Effector memory CD4-positive, alpha-beta T cell (primary cell): ENCODE measurements around the gene CACNA1C.

Experiments
- DNase-seq, 3 donors: peaks; one replicate each; pipeline ENCODE4 v3.0.0-alpha.2; 2020
- H3K27ac ChIP-seq: 2 replicates; pipeline ENCODE4 v1.7.0; 2013; ENCODE audit warnings: mild to moderate bottlenecking, low read length, moderate library complexity; ENCODE audit not compliant: insufficient read depth, poor library complexity, severe bottlenecking
- H3K27me3 ChIP-seq: replicated peaks from 2 replicates; pipeline ENCODE4 v1.7.0; 2013; ENCODE audit warnings: mild to moderate bottlenecking, low read length; ENCODE audit not compliant: insufficient read depth, control insufficient read depth, poor library complexity, severe bottlenecking
- H3K36me3 ChIP-seq: 2 replicates; pipeline ENCODE4 v1.7.0; 2013; ENCODE audit warnings: mild to moderate bottlenecking, low read length, moderate library complexity; ENCODE audit not compliant: control insufficient read depth, insufficient read depth
- H3K4me1 ChIP-seq: 2 replicates; pipeline ENCODE4 v1.7.0; 2013; ENCODE audit warnings: low read length, mild to moderate bottlenecking; ENCODE audit not compliant: control insufficient read depth, insufficient read depth, poor library complexity, severe bottlenecking
- H3K4me3 ChIP-seq: 2 replicates; pipeline ENCODE4 v1.7.0; 2013; ENCODE audit warnings: low read length, low read depth, mild to moderate bottlenecking; ENCODE audit not compliant: insufficient read depth, poor library complexity, severe bottlenecking
- H3K9me3 ChIP-seq: 2 replicates; pipeline ENCODE4 v1.7.0; 2013; ENCODE audit warnings: mild to moderate bottlenecking, low read length, moderate library complexity; ENCODE audit not compliant: control insufficient read depth

The CACNA1C gene

DNA sequence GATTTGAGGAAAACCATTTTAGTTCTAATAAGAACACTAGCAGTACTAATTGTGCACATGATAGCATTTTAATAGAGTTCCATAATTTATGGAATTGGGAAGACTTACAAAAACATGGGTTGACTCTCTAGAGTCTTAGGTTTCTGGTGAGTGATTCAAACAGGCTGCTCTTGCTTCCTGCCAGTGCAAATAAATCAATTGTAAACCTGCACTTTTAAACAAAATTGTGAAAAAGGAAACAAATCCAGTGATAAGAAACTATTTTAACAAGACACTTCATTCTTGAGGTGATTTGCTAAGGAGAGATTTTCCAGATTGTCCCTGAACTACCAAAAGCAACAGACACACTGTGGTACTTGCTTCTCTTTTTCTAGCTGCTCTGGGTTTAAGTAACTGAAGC, 112.2 kb downstream of the CACNA1C start:
- H3K9me3 ChIP-seq = peaks cover 15% of the 10 kb centered on the region
- H3K27ac ChIP-seq = no peak overlapping the region
- H3K27me3 ChIP-seq = no peaks in the 10 kb centered on the region
- no peak for DNase-seq
- no peaks in the 10 kb centered on the region for H3K4me1 ChIP-seq
- H3K36me3 ChIP-seq = no peaks in the 10 kb centered on the region
- H3K4me3 ChIP-seq = no peak overlapping the region

- H3K4me3 ChIP-seq = no peak overlapping the region
- no peak for DNase-seq
- H3K27ac ChIP-seq = no peak overlapping the region
- H3K9me3 ChIP-seq = peaks cover 15% of the 10 kb centered on the region
- H3K27me3 ChIP-seq = no peaks in the 10 kb centered on the region
- H3K36me3 ChIP-seq = no peaks in the 10 kb centered on the region
- no peaks in the 10 kb centered on the region for H3K4me1 ChIP-seq
Observed at GRCh38 chr12:2165927-2166326, 113.1 kb downstream of the CACNA1C start.

- no peak overlapping the region for H3K4me3 ChIP-seq
- peaks cover 15% of the 10 kb centered on the region for H3K9me3 ChIP-seq
- no peak for DNase-seq
- no peaks in the 10 kb centered on the region for H3K27me3 ChIP-seq
- H3K27ac ChIP-seq = no peak overlapping the region
- no peaks in the 10 kb centered on the region for H3K36me3 ChIP-seq
- H3K4me1 ChIP-seq = no peaks in the 10 kb centered on the region
Observed at GRCh38 chr12:2166696-2167095, 113.9 kb downstream of the CACNA1C start.

- Histone ChIP-seq H3K27me3 (no peaks in the 10 kb centered on the region), H3K27ac (no peak overlapping the region), H3K36me3 (no peaks in the 10 kb centered on the region), H3K9me3 (peaks cover 15% of the 10 kb centered on the region), H3K4me1 (no peaks in the 10 kb centered on the region), H3K4me3 (no peak overlapping the region)
- no peak for DNase-seq
Observed at GRCh38 chr12:2167231-2167630, 114.4 kb downstream of the CACNA1C start.

DNA sequence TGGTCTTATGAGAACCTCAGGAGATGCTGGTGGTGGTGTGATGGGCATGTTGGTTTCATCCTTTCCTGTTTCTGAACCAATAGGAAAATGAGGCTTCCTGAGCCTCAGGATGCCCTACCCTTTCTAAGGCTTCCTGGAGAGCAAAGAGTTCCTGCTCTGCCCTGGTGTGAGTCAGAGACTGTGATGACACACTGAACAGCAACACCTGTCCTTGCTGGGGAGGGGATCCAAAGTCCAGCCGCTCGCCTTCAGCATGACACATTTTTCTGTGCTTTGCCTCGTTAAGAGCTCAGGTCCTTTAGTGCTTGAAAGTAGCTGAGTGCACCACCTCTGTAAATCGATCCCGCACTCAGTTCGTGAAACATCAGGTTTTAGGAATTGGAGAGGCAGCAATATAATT, 116.0 kb downstream of the CACNA1C start:
- DNase-seq = no peak
- H3K4me3 ChIP-seq = no peak overlapping the region
- H3K27ac ChIP-seq = no peak overlapping the region
- no peaks in the 10 kb centered on the region for H3K27me3 ChIP-seq
- no peaks in the 10 kb centered on the region for H3K4me1 ChIP-seq
- H3K36me3 ChIP-seq = no peaks in the 10 kb centered on the region
- peaks cover 15% of the 10 kb centered on the region for H3K9me3 ChIP-seq

DNA sequence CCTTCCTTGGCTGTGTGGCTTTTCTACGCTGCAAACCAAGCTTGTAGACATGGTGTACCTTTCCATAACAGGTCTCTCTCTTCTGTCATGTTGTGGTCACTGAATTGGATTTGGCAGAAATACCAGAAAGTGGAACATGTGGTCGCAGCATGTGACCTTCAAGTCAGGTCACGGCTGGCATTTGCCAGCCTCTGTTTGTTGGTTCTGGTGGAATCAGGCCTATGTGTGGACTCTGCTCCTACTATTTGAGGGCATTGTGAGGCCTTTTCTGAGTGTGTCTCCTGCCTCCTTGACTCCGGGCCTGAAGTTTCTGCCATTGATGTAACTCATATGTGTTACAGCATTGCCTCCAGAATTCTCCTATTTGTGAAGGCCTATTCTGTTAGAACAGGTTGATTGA, 116.7 kb downstream of the CACNA1C start:
- Histone ChIP-seq H3K27ac (no peak overlapping the region), H3K4me3 (no peak overlapping the region)
- DNase-seq = no peak

DNA sequence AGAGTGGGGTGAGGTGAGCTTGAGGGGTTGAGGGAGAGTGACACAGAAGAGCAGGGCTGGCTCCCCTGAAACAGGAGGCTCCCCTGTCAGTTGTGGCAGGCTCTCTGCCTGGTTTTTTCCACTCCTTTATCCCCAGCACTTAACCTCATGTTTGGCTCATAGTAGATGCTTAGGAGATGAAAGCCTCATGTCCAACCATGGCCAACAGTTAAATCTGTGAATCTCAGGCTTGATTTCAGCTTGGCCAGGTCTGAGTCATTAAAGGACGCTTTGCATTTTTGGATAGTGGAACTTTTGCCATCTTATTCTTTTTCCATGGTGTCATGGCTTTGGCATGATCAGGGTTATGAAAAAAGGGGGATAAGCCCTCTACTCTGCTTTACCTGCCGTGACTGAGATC, 117.2 kb downstream of the CACNA1C start:
- Histone ChIP-seq H3K27ac (no peak overlapping the region), H3K27me3 (no peaks in the 10 kb centered on the region), H3K9me3 (peaks cover 15% of the 10 kb centered on the region), H3K4me1 (no peaks in the 10 kb centered on the region), H3K4me3 (no peak overlapping the region), H3K36me3 (no peaks in the 10 kb centered on the region)
- no peak for DNase-seq

More for the DNA sequence above, 116.7 kb downstream of the CACNA1C start:
- H3K36me3 ChIP-seq = no peaks in the 10 kb centered on the region
- H3K9me3 ChIP-seq = peaks cover 15% of the 10 kb centered on the region
- H3K27me3 ChIP-seq = no peaks in the 10 kb centered on the region
- no peaks in the 10 kb centered on the region for H3K4me1 ChIP-seq

DNA sequence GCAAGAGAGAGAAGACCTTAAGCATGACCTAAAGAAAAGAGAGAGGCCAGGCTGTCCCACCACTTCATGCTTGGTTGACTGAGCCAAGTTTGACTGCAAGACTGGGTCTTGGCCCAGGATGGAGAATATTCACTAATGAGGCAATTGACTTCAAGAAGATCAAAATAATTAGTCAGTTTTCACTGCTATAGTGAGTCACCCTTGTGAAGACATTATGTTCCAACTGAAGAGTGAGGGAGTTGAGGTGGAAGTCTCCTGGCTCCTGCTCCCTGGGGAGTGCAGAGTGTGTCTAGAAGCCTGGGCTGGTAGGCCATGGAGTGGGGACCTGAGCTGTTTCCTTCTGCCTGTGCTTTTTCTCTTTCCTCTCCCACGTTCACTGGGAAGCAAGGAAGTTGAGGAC, 117.6 kb downstream of the CACNA1C start:
- Histone ChIP-seq H3K27me3 (no peaks in the 10 kb centered on the region), H3K4me1 (no peaks in the 10 kb centered on the region), H3K9me3 (peaks cover 15% of the 10 kb centered on the region), H3K27ac (no peak overlapping the region), H3K36me3 (no peaks in the 10 kb centered on the region), H3K4me3 (no peak overlapping the region)
- DNase-seq = no peak

DNA sequence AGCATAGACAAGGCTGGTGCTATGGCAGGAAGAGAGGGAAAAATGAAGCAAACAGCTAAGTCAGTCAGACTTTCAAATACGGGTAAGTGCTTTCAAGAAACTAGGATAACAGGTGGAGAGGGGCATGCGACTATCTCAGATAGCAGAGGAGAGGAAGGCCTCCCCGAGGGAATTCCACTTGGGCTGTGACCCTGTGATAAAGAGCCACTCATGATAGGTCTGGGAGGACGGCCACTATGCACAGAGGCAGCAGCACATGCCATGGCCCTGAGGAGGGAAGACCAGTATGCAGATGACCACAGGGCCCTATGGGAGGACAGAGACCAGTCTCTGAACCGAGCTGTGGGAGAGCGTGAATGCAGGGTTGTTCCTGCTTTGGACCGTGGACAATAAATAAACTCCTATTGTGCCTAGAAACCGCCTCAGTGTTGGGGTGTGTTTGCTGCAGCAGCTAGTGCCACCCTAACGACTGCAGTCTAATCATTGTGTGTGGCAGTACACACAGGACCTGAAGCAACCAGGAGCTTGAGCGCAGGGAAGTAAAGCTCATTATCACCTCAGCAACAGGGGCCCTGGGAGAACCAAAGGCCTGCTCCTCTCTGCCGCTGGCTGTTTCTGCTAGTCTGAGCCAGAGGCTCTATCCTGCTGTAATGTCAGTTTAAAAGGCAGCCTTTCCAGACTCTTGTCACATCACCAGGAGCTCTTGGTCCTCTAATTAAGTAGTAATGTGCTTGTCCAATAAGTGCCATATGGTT, 119.1 kb downstream of the CACNA1C start:
- no peak overlapping the region for H3K27ac ChIP-seq
- no peaks in the 10 kb centered on the region for H3K4me1 ChIP-seq

GRCh38 chr12:2172491-2173214, 119.9 kb downstream of the CACNA1C start:
- H3K9me3 ChIP-seq = peaks cover 3% of the 10 kb centered on the region

More for the DNA sequence above, 119.1 kb downstream of the CACNA1C start:
- Histone ChIP-seq H3K9me3 (peaks cover 11% of the 10 kb centered on the region), H3K4me3 (no peak overlapping the region), H3K36me3 (no peaks in the 10 kb centered on the region), H3K27me3 (no peaks in the 10 kb centered on the region)
- DNase-seq = no peak

More at GRCh38 chr12:2172491-2173214, 119.9 kb downstream of the CACNA1C start:
- Histone ChIP-seq H3K27ac (no peak overlapping the region), H3K4me3 (no peak overlapping the region), H3K27me3 (no peaks in the 10 kb centered on the region), H3K36me3 (no peaks in the 10 kb centered on the region), H3K4me1 (no peaks in the 10 kb centered on the region)
- no peak for DNase-seq
